HuH-7 (cell line): ENCODE data around the gene IFNGR2.
"Not testable (repeated sequence)": the region's sequence is repeated elsewhere in the genome, so short reads cannot be mapped to it uniquely, and the experiment has no call there.

Source experiments
- DNase-seq: peaks from one replicate; pipeline ENCODE4 v3.0.0; 2011; ENCODE audit warnings: low spot score

Gene IFNGR2

GRCh38 chr21:33402001-33402979, 923 bp upstream of the IFNGR2 start:
- no peak for DNase-seq

- DNase-seq: no peak
Measured at GRCh38 chr21:33403786-33404585, 773 bp downstream of the IFNGR2 start.

- DNase-seq: no peak
Measured at GRCh38 chr21:33406493-33406892, 3.3 kb downstream of the IFNGR2 start.

- DNase-seq: no peak
Measured at GRCh38 chr21:33411949-33412430, 8.8 kb downstream of the IFNGR2 start.

GRCh38 chr21:33412439-33412831, 9.2 kb downstream of the IFNGR2 start:
- DNase-seq: not testable (repeated sequence)

GRCh38 chr21:33412832-33413519, 9.8 kb downstream of the IFNGR2 start:
- peak; percentile 61 for DNase-seq

- no peak for DNase-seq
Measured at GRCh38 chr21:33414068-33414467, 10.9 kb downstream of the IFNGR2 start.

- no peak for DNase-seq
Measured at GRCh38 chr21:33414926-33415325, 11.7 kb downstream of the IFNGR2 start.

- DNase-seq: no peak
Measured at GRCh38 chr21:33418691-33419090, 15.5 kb downstream of the IFNGR2 start.

GRCh38 chr21:33419538-33420123, 16.4 kb downstream of the IFNGR2 start:
- no peak for DNase-seq

- DNase-seq: no peak
Measured at GRCh38 chr21:33421713-33422393, 18.6 kb downstream of the IFNGR2 start.

- DNase-seq: no peak
Measured at GRCh38 chr21:33424214-33424613, 21.0 kb downstream of the IFNGR2 start.

GRCh38 chr21:33425825-33426224, 22.6 kb downstream of the IFNGR2 start:
- no peak for DNase-seq

- DNase-seq: no peak
Measured at GRCh38 chr21:33427051-33427450, 23.8 kb downstream of the IFNGR2 start.

GRCh38 chr21:33428669-33429068, 25.5 kb downstream of the IFNGR2 start:
- DNase-seq: no peak

- no peak for DNase-seq
Measured at GRCh38 chr21:33430858-33431257, 27.6 kb downstream of the IFNGR2 start.

- no peak for DNase-seq
Measured at GRCh38 chr21:33432496-33432895, 29.3 kb downstream of the IFNGR2 start.

GRCh38 chr21:33433001-33433400, 29.8 kb downstream of the IFNGR2 start:
- DNase-seq: no peak

GRCh38 chr21:33433425-33434114, 30.4 kb downstream of the IFNGR2 start:
- no peak for DNase-seq

- DNase-seq: no peak
Measured at GRCh38 chr21:33434770-33435360, 31.7 kb downstream of the IFNGR2 start.
